GM10266 (cell line): Measurements from ENCODE around the gene POLR1A.

ENCODE experiments used
- DNase-seq: peaks from one replicate; pipeline ENCODE4 v3.0.0; 2012; ENCODE audit errors: extremely low spot score
- CTCF ChIP-seq: IDR thresholded peaks from 2 replicates; pipeline ENCODE4 v1.5.1; 2012; ENCODE audit warnings: mild to moderate bottlenecking, low read depth; ENCODE audit not compliant: control insufficient read depth, insufficient read depth; ENCODE audit errors: missing control alignments

The POLR1A gene

DNA sequence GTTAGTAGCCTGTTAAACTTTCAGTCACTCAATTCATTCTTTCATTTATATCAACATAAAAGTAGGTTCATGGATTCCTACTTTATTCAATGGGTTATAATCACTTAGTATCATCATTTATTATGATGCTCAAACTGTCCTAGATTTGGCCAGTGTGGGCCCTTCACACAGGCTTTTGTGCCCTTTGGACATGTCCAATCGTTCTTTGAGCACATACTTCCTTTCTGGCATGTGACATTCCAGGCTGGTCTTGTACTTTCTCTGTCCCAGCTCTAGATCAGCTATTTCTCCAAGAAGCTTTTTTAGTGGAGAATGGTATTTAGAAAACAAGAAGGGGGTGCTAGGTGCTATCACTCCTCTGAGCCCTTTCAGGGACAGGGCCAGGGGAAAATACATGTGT, 11.5 kb downstream of the POLR1A start:
- TF ChIP-seq CTCF: no peak

DNA sequence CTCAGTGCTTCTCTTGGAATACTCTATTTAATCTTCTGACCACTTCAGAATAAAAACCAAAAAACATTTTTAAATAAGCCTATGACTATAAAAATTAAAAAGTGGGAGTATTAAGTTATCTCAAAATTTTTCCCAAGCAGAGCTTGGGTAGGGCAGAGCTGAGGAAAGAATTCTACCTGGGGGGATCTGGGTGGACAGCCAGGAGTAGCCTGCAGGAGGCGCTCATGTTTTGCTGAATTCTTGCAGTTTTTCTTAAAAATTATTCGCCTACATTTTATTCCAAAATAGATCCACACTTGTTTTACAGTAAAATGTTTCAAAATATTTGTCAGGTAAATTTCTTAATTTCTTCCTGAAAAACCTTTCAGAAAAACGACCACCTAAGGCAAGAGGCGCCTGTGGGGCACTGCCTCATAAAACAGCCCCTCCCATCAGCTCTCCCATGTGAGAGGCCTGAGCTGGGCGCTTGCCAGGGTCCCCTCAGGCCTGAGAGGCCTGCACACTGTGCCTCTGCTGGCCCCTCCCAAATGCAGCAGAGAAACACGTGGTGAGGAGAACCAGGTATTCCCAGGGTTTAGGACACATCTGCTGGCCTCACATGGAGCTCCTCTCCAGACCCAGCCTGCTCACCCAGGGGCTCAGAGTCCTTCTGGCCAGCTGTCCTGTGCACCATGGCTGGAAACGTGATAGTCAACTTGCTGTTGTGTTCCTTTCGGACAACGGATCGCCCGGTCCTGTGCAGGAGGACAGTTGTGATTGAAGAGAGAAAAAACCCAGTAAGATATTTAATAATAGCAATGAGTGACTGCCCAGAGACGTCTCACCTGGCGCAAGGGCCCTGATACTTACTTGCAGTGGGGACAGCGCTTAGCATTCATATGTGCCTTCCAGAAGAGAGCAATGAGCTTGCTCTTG, 17.5 kb downstream of the POLR1A start:
- TF ChIP-seq CTCF: peak; percentile 28
- no peak for DNase-seq

More for the DNA sequence above, 11.5 kb downstream of the POLR1A start:
- DNase-seq: no peak

DNA sequence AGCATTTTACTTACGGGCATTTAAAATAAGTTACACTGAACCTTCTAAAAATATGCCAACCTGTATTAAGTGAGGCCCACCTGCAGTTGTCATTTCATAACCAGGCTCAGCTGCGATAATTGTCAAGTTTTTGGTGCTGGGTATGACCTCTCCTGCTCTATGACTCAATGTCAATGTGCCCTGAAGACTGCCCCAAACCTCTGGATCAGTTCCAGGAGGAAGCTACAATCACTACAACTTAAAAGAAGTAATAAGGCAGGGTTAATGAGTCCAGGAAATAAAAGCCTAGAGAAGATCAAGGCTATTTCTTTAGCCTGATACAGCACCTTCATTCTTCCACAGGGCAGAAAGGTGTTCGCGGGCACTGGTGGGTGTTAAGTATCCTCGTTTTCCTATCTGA, 22.9 kb downstream of the POLR1A start:
- DNase-seq: no peak
- no peak for TF ChIP-seq CTCF

DNA sequence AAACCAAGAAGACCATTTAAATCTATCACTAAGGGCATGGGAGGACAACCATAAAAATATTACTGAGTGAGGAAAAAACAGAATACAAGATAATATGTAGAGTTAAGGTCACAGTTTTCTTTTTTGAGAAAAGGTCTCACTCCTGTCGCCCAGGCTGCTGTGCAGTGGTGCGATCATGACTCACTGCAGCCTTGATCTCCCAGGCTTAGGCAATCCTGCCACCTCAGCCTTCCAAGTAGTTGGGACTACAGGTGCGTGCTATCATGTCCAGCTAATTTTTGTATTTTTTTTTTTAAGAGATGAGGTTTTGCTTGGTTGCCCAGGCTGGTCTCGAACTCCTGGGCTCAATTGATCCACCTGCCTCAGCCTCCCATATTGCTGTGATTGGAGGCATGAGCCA, 24.0 kb downstream of the POLR1A start:
- DNase-seq: no peak

GRCh38 chr2:86079981-86080911, 25.4 kb downstream of the POLR1A start:
- TF ChIP-seq CTCF: peak; percentile 90
- DNase-seq: peak; percentile 59

More for the DNA sequence above, 24.0 kb downstream of the POLR1A start:
- no peak for TF ChIP-seq CTCF

DNA sequence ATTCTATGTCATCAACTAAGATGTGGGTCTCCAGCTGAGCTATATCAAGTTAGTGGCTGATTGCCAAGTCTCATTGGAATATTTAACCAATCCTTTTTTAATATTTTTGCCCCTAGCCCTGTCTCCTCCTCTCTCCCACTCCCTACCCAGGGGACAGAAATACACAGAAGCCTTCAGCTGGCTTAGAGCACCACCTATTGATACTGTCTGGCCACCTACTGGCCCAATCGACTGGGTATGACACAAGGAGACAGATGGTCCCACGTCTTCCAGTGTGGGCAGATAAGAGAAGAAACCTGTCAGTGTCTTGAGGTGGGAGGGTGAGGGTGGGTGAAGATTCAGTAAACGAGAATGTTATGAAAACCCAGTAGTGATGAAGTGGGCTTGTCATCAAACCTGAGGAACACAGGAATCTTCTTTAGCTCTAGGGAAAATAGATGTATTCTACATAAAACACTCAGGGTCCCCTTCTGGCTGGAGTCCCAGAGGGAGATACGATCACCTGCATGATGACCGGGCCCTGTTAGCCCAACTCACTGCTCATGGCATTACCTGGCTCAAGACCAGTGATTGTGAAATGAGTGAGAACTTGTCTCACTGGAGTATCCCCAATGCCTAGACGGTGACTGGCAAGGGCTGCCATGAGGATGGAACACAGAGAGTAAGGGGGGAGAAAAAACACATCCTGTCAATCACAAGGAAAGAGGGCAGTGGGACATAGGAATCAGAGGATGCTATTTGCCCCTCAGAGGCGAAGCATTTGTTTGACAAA, 26.7 kb downstream of the POLR1A start:
- no peak for DNase-seq
- peak; percentile 63 for TF ChIP-seq CTCF
